Suprapubic skin (tissue), 4 donors: Measurements from ENCODE around the gene CNGA1. TPM values are rescaled to one million over a fixed set of nuclear protein-coding genes. Genes with fewer than 3 reads are reported as not detected.

Experiments
- DNase-seq, 2 donors: peaks; one replicate each; pipeline ENCODE4 v3.0.0-alpha.2; 2019; ENCODE audit warnings: low spot score in 2 of 2
- H3K27ac ChIP-seq: fragments of 200-600 bp; sonication (generic); one replicate; pipeline ENCODE4 v1.5.1; 2019
- H3K27me3 ChIP-seq: fragments of 200-600 bp; sonication (generic); one replicate; pipeline ENCODE4 v1.5.1; 2019
- H3K36me3 ChIP-seq: fragments of 200-600 bp; sonication (generic); one replicate; pipeline ENCODE4 v1.5.1; 2019
- H3K4me1 ChIP-seq: fragments of 200-600 bp; sonication (generic); one replicate; pipeline ENCODE4 v1.5.1; 2019
- H3K4me3 ChIP-seq: fragments of 200-600 bp; sonication (generic); one replicate; pipeline ENCODE4 v1.5.1; 2019; ENCODE audit warnings: mild to moderate bottlenecking
- H3K9me3 ChIP-seq: fragments of 200-600 bp; sonication (generic); one replicate; pipeline ENCODE4 v1.5.1; 2019
- CTCF ChIP-seq, 2 donors: fragments of 200-600 bp in 1 of 2; fragments of 450-650 bp in 1 of 2; sonication (generic) in 1 of 2; IDR thresholded peaks; one replicate each; pipeline ENCODE4 v1.5.1; 2016 to 2019; ENCODE audit warnings: antibody characterized with exemption in 2 of 2, mild to moderate bottlenecking in 1 of 2, moderate library complexity in 1 of 2
- EP300 ChIP-seq: sonication (generic); formaldehyde crosslinking; IDR thresholded peaks from one replicate; pipeline ENCODE4 v1.6.1; 2017; ENCODE audit warnings: antibody characterized with exemption
- POLR2A ChIP-seq, 2 donors: fragments of 450-650 bp; IDR thresholded peaks; one replicate each; pipeline ENCODE4 v1.6.1; 2017; ENCODE audit warnings: antibody characterized with exemption in 2 of 2, mild to moderate bottlenecking in 2 of 2, moderate library complexity in 2 of 2
- POLR2AphosphoS5 ChIP-seq, 3 donors: sonication (generic); formaldehyde crosslinking; IDR thresholded peaks; one replicate each; pipeline ENCODE4 v1.6.1; 2017; ENCODE audit warnings: antibody characterized with exemption in 3 of 3
- WGBS: methylation state at CpG from one replicate; pipeline ENCODE4 v1.1.5; 2018; 5-methylcytosine and 5-hydroxymethylcytosine counted together
- total RNA-seq, 4 donors: library from RNA; depleted of rRNA; stranded (reverse); fragments of >200 nt; gene quantifications; one replicate each; pipeline ENCODE4 v1.1.0, GENCODE V29; 2016

CNGA1 gene
- total RNA-seq, 4 donors from 2014 or later = 1.7 to 12.5 (median 5.5) TPM

GRCh38 chr4:47914926-47915237 is 101.6 kb downstream of the CNGA1 start:
- no peaks in the 10 kb centered on the region for H3K27me3 ChIP-seq
- H3K27ac ChIP-seq = peak overlapping the region; percentile 82
- H3K9me3 ChIP-seq = no peaks in the 10 kb centered on the region
- 4% methylated on average over 6 of the region's 6 CpGs for WGBS
- H3K36me3 ChIP-seq = peaks cover 5% of the 10 kb centered on the region
- TF ChIP-seq EP300 (no peak), POLR2A (IDR thresholded peaks at IDR 0.05) (no peak), POLR2AphosphoS5 (IDR thresholded peaks at IDR 0.05) (no peak), CTCF (IDR thresholded peaks at IDR 0.05) (no peak)
- H3K4me1 ChIP-seq = peaks cover 20% of the 10 kb centered on the region
- no peak for DNase-seq
- H3K4me3 ChIP-seq = peak overlapping the region; percentile 80

DNA sequence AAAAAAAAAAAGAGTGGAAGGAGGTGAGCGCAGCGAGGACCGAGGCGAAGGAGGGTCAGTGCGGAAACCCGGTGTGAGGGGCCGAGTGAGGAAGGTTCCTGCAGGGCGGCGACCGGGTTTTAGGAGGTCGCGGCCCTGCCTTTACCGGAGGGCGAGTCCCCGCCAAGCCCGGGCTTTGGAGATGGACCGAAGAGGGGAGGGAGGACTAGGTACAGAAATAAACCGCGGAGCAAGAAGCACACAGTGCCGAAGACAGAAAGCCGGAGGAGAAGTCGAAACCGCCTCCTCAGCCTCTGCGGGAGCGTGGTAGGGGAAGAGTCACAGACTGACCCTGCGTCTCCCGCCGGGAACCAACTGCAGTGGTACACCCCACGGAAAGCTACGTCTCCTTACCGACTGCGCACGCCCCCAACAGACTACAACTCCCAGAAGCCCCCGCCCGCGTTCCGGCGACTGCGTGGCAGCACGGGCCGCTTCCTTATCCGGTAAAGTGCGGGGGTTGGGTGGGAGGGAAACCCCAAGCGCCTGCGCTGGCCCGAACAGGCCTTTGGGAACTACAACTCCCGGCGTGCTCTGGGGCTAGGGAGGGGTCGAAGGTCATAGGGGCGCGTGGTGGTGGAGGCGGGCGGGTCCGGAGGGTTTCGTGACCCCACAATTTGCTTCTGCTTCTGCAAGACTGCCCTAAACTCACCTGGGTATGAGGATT is 102.1 kb downstream of the CNGA1 start, which contains the start of gene NFXL1:
NFXL1 (minus strand) TSS at position 364 of the 706 bp plus-strand sequence. CDS start 380 bp downstream, outside the sequence.
- WGBS = under 1% methylated on average over 33 of the region's 55 CpGs
- peaks cover 20% of the 10 kb centered on the region for H3K4me1 ChIP-seq
- H3K27ac ChIP-seq = peak within 1 kb of the TSS; percentile 82

DNA sequence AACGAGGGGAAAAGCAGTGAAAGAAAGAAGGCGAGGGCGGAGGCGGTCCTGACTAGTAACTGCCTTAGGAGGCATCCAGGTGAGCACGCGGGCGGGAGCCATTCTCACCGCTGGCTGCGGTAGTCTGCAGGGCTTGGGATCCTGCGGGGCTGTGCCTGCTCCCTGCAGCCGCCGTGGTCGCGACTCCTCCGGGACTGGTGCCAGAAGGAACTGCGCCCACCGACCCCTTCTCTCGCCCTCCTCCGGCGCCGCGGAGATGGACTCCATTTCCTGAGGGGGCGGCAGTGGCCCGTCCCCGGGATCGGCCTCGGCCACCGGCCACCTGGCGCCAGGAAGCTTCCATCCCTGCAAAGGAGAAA is 102.6 kb downstream of the CNGA1 start:
- H3K27ac ChIP-seq = peak overlapping the region; percentile 82
- 0% methylated on average over 29 of the region's 29 CpGs for WGBS
- no peaks in the 10 kb centered on the region for H3K27me3 ChIP-seq
- DNase-seq = peak; percentile 75 to 79
- H3K36me3 ChIP-seq = peaks cover 10% of the 10 kb centered on the region
- H3K4me1 ChIP-seq = peaks cover 20% of the 10 kb centered on the region
- H3K9me3 ChIP-seq = no peaks in the 10 kb centered on the region
- no peak for TF ChIP-seq EP300
- no peak for TF ChIP-seq POLR2A (IDR thresholded peaks at IDR 0.05)
- no peak for TF ChIP-seq POLR2AphosphoS5 (IDR thresholded peaks at IDR 0.05)
- TF ChIP-seq CTCF (IDR thresholded peaks at IDR 0.05) = no peak
- H3K4me3 ChIP-seq = peak overlapping the region; percentile 80

More for the DNA sequence above, 102.1 kb downstream of the CNGA1 start, which contains the start of gene NFXL1:
- Histone ChIP-seq H3K27me3 (no peaks in the 10 kb centered on the region), H3K36me3 (peaks cover 10% of the 10 kb centered on the region), H3K9me3 (no peaks in the 10 kb centered on the region), H3K4me3 (peak within 1 kb of the TSS; percentile 80)
- TF ChIP-seq CTCF (IDR thresholded peaks at IDR 0.05) (no peak), POLR2AphosphoS5 (IDR thresholded peaks at IDR 0.05) (peak in 2 of 3 donors; percentile 65 to 71), POLR2A (IDR thresholded peaks at IDR 0.05) (peak in 1 of 2 donors; percentile 36)
- peak; percentile 98 to 99 for DNase-seq

DNA sequence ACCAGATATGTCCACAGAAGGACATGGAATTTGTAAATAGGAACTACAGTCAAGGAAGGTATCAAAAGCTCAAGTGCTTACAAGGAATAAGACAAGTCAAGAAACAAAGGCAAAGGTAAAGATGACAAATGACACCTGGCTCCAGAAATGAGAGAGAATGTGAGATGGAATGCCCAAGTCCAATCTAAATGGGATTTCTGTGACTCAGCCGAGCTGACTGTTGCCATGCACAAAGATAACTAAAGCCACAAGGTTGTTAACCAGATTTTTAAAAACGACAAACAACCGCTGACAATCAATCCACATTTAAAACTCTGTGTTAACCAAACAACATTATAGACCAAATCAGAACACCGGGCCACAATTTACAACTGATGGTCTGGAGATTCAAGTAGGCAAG is 103.2 kb downstream of the CNGA1 start:
- Histone ChIP-seq H3K36me3 (peaks cover 14% of the 10 kb centered on the region), H3K27ac (no peak overlapping the region), H3K4me3 (peak overlapping the region; percentile 80), H3K4me1 (peaks cover 20% of the 10 kb centered on the region), H3K27me3 (no peaks in the 10 kb centered on the region), H3K9me3 (no peaks in the 10 kb centered on the region)
- DNase-seq = no peak
- TF ChIP-seq CTCF (IDR thresholded peaks at IDR 0.05) (no peak), EP300 (no peak), POLR2A (IDR thresholded peaks at IDR 0.05) (no peak)
- 6% methylated on average over 4 of the region's 4 CpGs for WGBS

DNA sequence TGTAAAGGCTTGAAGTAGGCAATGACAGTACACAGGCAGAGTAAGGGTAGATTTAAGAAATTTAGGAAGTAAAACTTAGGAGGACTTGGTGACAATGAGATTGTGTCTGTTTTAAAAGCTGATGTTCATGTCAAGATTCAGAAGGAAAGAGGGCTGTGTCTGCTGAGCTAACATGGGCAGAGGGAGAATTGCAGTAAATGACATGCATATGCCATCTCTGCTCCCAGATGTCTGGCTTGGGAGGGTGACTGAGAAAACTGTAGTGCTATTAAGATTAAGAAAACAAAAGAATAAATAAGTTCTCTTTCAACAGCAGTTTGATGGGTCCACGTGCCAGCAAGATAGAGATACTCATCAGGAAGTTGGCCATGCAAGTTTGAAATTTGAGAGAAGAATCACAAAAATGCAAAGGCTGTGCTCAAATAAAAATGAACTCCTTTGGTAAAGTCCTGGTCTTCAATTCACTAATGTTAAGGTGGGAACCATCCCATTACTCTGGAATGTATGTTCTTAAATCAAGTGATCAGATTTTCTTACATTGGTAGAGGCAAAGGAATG is 109.3 kb downstream of the CNGA1 start:
- TF ChIP-seq POLR2AphosphoS5 (IDR thresholded peaks at IDR 0.05) (no peak), CTCF (IDR thresholded peaks at IDR 0.05) (no peak), POLR2A (IDR thresholded peaks at IDR 0.05) (no peak), EP300 (no peak)
- 0% methylated on average over 1 of the region's 1 CpG for WGBS
- Histone ChIP-seq H3K36me3 (peaks cover 37% of the 10 kb centered on the region), H3K27me3 (no peaks in the 10 kb centered on the region), H3K9me3 (no peaks in the 10 kb centered on the region), H3K4me1 (peaks cover 2% of the 10 kb centered on the region), H3K4me3 (no peak overlapping the region), H3K27ac (no peak overlapping the region)
- no peak for DNase-seq
